MM.1S (cell line): Measurements from ENCODE around the gene CASP7.

ENCODE experiments used
- DNase-seq: peaks from one replicate; pipeline ENCODE4 v3.0.0-alpha.2; 2015
- H2AFZ ChIP-seq: fragments of 300-600 bp; sonication (generic); 2 replicates; pipeline ENCODE4 v1.6.0; 2016; ENCODE audit warnings: antibody characterized with exemption, low read length
- H3F3A ChIP-seq: fragments of 300-600 bp; sonication (generic); 2 replicates; pipeline ENCODE4 v1.6.1; 2016; ENCODE audit warnings: mild to moderate bottlenecking, antibody characterized with exemption, low read length, moderate library complexity, mixed read lengths; ENCODE audit not compliant: insufficient read depth
- H3K27ac ChIP-seq: fragments of 300-600 bp; sonication (generic); 2 replicates; pipeline ENCODE4 v1.5.1; 2016; ENCODE audit warnings: mild to moderate bottlenecking, low read length
- H3K27me3 ChIP-seq: fragments of 300-600 bp; sonication (generic); replicated peaks from 2 replicates; pipeline ENCODE4 v1.6.0; 2016; ENCODE audit warnings: low read length; ENCODE audit not compliant: insufficient read depth
- H3K36me3 ChIP-seq: fragments of 300-600 bp; sonication (generic); replicated peaks from 2 replicates; pipeline ENCODE4 v1.6.1; 2016; ENCODE audit warnings: mild to moderate bottlenecking, low read length, mixed read lengths; ENCODE audit not compliant: insufficient read depth
- H3K4me1 ChIP-seq: fragments of 300-600 bp; sonication (generic); 2 replicates; pipeline ENCODE4 v1.6.1; 2016; ENCODE audit warnings: low read length, mixed read lengths
- H3K4me2 ChIP-seq: fragments of 300-600 bp; sonication (generic); 2 replicates; pipeline ENCODE4 v1.6.0; 2016; ENCODE audit warnings: low read depth, low read length
- H3K4me3 ChIP-seq: fragments of 300-600 bp; sonication (generic); 2 replicates; pipeline ENCODE4 v1.5.1; 2016; ENCODE audit warnings: low read length, mixed read lengths
- H3K79me2 ChIP-seq: fragments of 300-600 bp; sonication (generic); 2 replicates; pipeline ENCODE4 v1.6.1; 2016; ENCODE audit warnings: mixed run types, low read length, mixed read lengths
- H3K9ac ChIP-seq: fragments of 300-600 bp; sonication (generic); 2 replicates; pipeline ENCODE4 v1.6.1; 2016; ENCODE audit warnings: low read length, mixed read lengths
- H3K9me2 ChIP-seq: fragments of 300-600 bp; sonication (generic); replicated peaks from 2 replicates; pipeline ENCODE4 v1.6.1; 2016; ENCODE audit warnings: mild to moderate bottlenecking, low read length, mixed read lengths; ENCODE audit not compliant: insufficient read depth
- H3K9me3 ChIP-seq: fragments of 300-600 bp; sonication (generic); replicated peaks from 2 replicates; pipeline ENCODE4 v1.6.1; 2016; ENCODE audit warnings: mild to moderate bottlenecking, low read length, mixed read lengths; ENCODE audit not compliant: insufficient read depth
- H4K20me1 ChIP-seq: fragments of 300-600 bp; sonication (generic); 2 replicates; pipeline ENCODE4 v1.6.1; 2016; ENCODE audit warnings: mild to moderate bottlenecking, low read length, moderate library complexity, mixed read lengths; ENCODE audit not compliant: insufficient read depth
- EZH2 ChIP-seq: fragments of 300-600 bp; sonication (generic); optimal IDR thresholded peaks from 2 replicates; pipeline ENCODE3; 2017; ENCODE audit warnings: low read depth, mild to moderate bottlenecking, antibody characterized with exemption, low read length, mixed read lengths
- EZH2phosphoT487 ChIP-seq: fragments of 300-600 bp; sonication (generic); IDR thresholded peaks from 2 replicates; pipeline ENCODE4 v1.6.1; 2018; ENCODE audit warnings: antibody characterized with exemption, low read length
- TF ChIP-seq, protein P1 (sequence below): fragments of 300-600 bp; sonication (generic); IDR thresholded peaks from 2 replicates; pipeline ENCODE4 v1.5.1; 2016; ENCODE audit warnings: antibody characterized with exemption, low read length, mixed read lengths

Gene CASP7

DNA sequence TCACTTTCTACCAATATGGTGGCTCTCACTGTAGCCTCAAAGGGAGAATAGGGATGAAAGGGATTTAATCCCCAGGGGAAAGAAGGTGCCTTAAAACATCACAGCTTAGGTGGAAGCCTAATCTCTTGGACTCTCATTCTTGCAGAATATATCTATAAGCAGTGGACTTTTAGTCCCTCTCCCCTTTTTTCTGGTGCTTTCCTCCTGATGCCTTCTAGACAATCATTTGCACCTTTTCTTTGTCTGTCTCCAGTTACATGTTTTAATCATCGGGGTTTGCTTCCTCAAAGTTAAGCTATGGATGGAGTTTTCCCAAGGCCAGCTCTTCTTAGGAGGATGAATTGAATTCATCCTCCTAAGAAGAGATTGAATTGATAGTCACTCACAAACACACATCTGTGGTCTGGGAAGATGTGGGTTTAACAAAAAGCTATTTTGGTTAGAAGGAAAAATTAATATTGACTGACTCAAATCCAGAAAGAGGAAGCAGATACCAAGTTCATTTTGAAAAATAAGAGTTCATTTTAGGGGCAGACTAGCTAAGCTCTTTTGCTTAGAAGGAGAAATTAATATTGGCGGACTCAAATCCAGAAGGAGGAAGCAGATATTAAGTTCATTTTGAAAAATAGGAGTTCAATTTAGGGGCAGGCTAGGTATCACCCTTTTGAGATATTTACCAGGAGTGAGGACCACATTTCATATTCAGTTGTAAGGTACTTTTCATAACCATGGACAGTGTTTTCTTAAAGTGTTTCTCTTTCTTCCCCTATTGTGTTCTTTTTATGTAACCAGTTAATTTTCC, 36.6 kb downstream of the CASP7 start:
- Histone ChIP-seq H3K27me3 (no peaks in the 10 kb centered on the region), H3F3A (no peaks in the 10 kb centered on the region), H2AFZ (no peak overlapping the region), H4K20me1 (no peaks in the 10 kb centered on the region), H3K36me3 (no peaks in the 10 kb centered on the region), H3K9me2 (no peaks in the 10 kb centered on the region), H3K4me2 (no peak overlapping the region), H3K27ac (no peak overlapping the region), H3K4me1 (no peaks in the 10 kb centered on the region), H3K79me2 (peaks cover 16% of the 10 kb centered on the region), H3K9me3 (no peaks in the 10 kb centered on the region), H3K4me3 (no peak overlapping the region), H3K9ac (no peak overlapping the region)
- no peak for DNase-seq
- no peak for TF ChIP-seq EZH2phosphoT487
- TF ChIP-seq EZH2, result no peak
- TF ChIP-seq, protein P1, sequence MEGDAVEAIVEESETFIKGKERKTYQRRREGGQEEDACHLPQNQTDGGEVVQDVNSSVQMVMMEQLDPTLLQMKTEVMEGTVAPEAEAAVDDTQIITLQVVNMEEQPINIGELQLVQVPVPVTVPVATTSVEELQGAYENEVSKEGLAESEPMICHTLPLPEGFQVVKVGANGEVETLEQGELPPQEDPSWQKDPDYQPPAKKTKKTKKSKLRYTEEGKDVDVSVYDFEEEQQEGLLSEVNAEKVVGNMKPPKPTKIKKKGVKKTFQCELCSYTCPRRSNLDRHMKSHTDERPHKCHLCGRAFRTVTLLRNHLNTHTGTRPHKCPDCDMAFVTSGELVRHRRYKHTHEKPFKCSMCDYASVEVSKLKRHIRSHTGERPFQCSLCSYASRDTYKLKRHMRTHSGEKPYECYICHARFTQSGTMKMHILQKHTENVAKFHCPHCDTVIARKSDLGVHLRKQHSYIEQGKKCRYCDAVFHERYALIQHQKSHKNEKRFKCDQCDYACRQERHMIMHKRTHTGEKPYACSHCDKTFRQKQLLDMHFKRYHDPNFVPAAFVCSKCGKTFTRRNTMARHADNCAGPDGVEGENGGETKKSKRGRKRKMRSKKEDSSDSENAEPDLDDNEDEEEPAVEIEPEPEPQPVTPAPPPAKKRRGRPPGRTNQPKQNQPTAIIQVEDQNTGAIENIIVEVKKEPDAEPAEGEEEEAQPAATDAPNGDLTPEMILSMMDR, result no peak

DNA sequence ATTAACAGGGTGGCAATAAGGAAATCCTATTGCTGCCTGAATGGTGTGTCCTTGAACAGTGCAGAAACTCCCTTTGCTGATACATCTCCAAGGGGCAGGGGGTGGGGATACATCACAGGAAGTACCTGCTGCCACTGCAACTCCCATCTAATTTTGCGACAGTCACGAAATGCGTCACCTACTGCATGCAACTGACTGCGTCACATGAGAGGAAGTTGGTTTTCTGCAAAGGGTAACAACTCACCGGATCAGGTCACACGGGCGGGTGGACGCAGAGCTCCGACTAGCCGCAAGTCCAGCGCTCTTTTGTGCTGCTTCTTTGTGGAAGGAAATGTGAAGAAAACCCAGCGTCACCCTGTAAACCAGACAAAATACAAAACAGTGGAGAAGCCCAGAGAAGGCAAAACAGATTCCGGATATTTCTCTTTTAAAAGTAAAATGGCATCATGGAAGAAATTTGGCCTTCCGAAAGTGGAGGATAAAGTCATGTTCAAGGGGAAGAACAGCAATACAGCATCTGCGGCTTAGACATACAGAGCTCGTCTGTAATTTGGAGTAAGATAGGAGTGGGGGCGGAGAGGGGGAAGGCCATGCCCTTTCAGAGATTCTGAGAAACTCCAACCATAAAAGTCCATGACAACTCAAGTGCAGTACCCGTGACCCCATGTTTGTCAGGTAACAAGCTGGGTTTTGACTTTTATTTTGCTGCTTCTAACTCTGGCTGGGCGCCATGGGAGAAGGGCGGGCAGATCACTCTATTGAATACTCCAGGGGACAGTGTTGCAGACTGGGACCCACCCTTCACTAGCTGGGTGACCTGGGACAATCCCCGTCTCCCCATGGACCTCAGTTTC, 39.5 kb downstream of the CASP7 start:
- Histone ChIP-seq H3K27me3 (no peaks in the 10 kb centered on the region), H3K27ac (no peak overlapping the region), H3K9ac (no peak overlapping the region), H3K4me1 (no peaks in the 10 kb centered on the region), H3K36me3 (no peaks in the 10 kb centered on the region), H2AFZ (no peak overlapping the region), H3F3A (no peaks in the 10 kb centered on the region), H3K9me2 (no peaks in the 10 kb centered on the region), H3K4me2 (no peak overlapping the region), H4K20me1 (no peaks in the 10 kb centered on the region), H3K9me3 (no peaks in the 10 kb centered on the region), H3K4me3 (no peak overlapping the region), H3K79me2 (peaks cover 6% of the 10 kb centered on the region)
- no peak for DNase-seq
- TF ChIP-seq EZH2 (no peak), EZH2phosphoT487 (no peak)
- TF ChIP-seq, protein P1, result no peak

DNA sequence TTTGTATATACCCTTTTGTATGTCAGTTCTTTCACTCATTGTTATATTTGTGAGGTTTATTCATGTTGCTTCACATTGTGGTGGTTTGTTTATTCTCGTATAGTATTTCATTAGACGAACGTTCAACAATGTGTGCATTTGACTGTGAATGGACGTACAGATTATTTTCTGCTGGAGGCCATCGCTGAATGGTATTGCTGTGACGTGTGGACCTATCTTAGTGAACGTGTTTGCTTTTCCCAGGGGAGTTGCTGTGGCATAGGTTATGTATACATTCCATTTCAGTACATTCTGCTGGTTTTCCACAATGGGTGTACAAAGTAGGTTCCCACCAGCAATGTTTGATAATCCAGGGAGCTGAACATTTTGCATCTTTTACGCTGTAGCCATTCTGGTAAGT, 40.7 kb downstream of the CASP7 start:
- no peak overlapping the region for H3K27ac ChIP-seq
- TF ChIP-seq, protein P1, result no peak
- no peak for TF ChIP-seq EZH2phosphoT487
- no peak for TF ChIP-seq EZH2
- H3K4me3 ChIP-seq, result no peak overlapping the region
- no peak overlapping the region for H2AFZ ChIP-seq
- no peaks in the 10 kb centered on the region for H3K27me3 ChIP-seq
- H3K9me2 ChIP-seq, result no peaks in the 10 kb centered on the region
- H3K9me3 ChIP-seq, result no peaks in the 10 kb centered on the region
- no peak overlapping the region for H3K9ac ChIP-seq
- no peaks in the 10 kb centered on the region for H3F3A ChIP-seq
- no peaks in the 10 kb centered on the region for H3K4me1 ChIP-seq
- no peaks in the 10 kb centered on the region for H4K20me1 ChIP-seq
- no peaks in the 10 kb centered on the region for H3K79me2 ChIP-seq
- H3K36me3 ChIP-seq, result no peaks in the 10 kb centered on the region
- no peak overlapping the region for H3K4me2 ChIP-seq
- no peak for DNase-seq
